Loucy (cell line): Measurements from ENCODE around the gene CASR.
A peak's percentile ranks its signal among the peaks of the same experiment; 100 is the strongest.

Experiments used
- H2AFZ ChIP-seq: fragments of 200-600 bp; sonication (generic); 2 replicates; pipeline ENCODE4 v1.6.0; 2016; ENCODE audit warnings: antibody characterized with exemption, mild to moderate bottlenecking, low read length, moderate library complexity
- H3F3A ChIP-seq: fragments of 200-600 bp; 2 replicates; pipeline ENCODE4 v1.6.0; 2016; ENCODE audit warnings: antibody characterized with exemption, low read depth, mild to moderate bottlenecking
- H3K27me3 ChIP-seq: fragments of 200-600 bp; sonication (generic); 2 replicates; pipeline ENCODE4 v1.6.1; 2014; ENCODE audit warnings: low read length, mild to moderate bottlenecking; ENCODE audit not compliant: insufficient read depth, poor library complexity, severe bottlenecking
- H3K36me3 ChIP-seq: fragments of 200-600 bp; sonication (generic); 2 replicates; pipeline ENCODE4 v1.6.1; 2016; ENCODE audit warnings: low read length; ENCODE audit not compliant: insufficient read depth
- H3K4me1 ChIP-seq: fragments of 200-600 bp; sonication (generic); 2 replicates; pipeline ENCODE4 v1.5.1; 2014; ENCODE audit warnings: low read length, mild to moderate bottlenecking; ENCODE audit not compliant: insufficient read depth, poor library complexity, severe bottlenecking
- H3K4me2 ChIP-seq: fragments of 200-600 bp; sonication (generic); 2 replicates; pipeline ENCODE4 v1.6.0; 2014; ENCODE audit warnings: antibody characterized with exemption, low read length, low read depth, mild to moderate bottlenecking; ENCODE audit not compliant: poor library complexity, severe bottlenecking
- H3K4me3 ChIP-seq: fragments of 200-600 bp; sonication (generic); 2 replicates; pipeline ENCODE4 v1.5.1; 2014; ENCODE audit warnings: low read length, mild to moderate bottlenecking, mixed read lengths; ENCODE audit not compliant: poor library complexity, severe bottlenecking
- H3K79me2 ChIP-seq: fragments of 200-600 bp; sonication (generic); 2 replicates; pipeline ENCODE4 v1.6.1; 2014; ENCODE audit warnings: low read length; ENCODE audit not compliant: insufficient read depth
- H3K9ac ChIP-seq: fragments of 200-600 bp; sonication (generic); 2 replicates; pipeline ENCODE4 v1.6.0; 2014; ENCODE audit warnings: mild to moderate bottlenecking, low read depth, low read length, moderate library complexity; ENCODE audit not compliant: poor library complexity, severe bottlenecking
- H3K9me2 ChIP-seq: fragments of 200-600 bp; sonication (generic); replicated peaks from 2 replicates; pipeline ENCODE4 v1.6.1; 2016; ENCODE audit warnings: low read depth, low read length, mixed read lengths
- H3K9me3 ChIP-seq: fragments of 200-600 bp; sonication (generic); 2 replicates; pipeline ENCODE4 v1.6.1; 2014; ENCODE audit warnings: mild to moderate bottlenecking, antibody characterized with exemption, low read length, low read depth; ENCODE audit not compliant: insufficient read depth
- H4K20me1 ChIP-seq: fragments of 200-600 bp; sonication (generic); 2 replicates; pipeline ENCODE4 v1.6.0; 2014; ENCODE audit warnings: antibody characterized with exemption, low read length, mild to moderate bottlenecking; ENCODE audit not compliant: insufficient read depth, poor library complexity, severe bottlenecking
- CTCF ChIP-seq: fragments of 200-600 bp; sonication (generic); conservative IDR thresholded peaks from 2 replicates; pipeline ENCODE4 v1.5.1; 2014; ENCODE audit warnings: mild to moderate bottlenecking, antibody characterized with exemption, low read length
- EZH2phosphoT487 ChIP-seq: fragments of 200-600 bp; IDR thresholded peaks from 2 replicates; pipeline ENCODE4 v1.6.1; 2018; ENCODE audit warnings: antibody characterized with exemption, mild to moderate bottlenecking, moderate library complexity, borderline replicate concordance

CASR gene

GRCh38 chr3:122269045-122269444 is 85.6 kb downstream of the CASR start:
- Histone ChIP-seq H3K4me1 (peaks cover 50% of the 10 kb centered on the region), H3K9me2 (no peaks in the 10 kb centered on the region), H3K79me2 (no peaks in the 10 kb centered on the region), H4K20me1 (no peaks in the 10 kb centered on the region), H2AFZ (no peak overlapping the region; the same call in 1 of the 2 replicates), H3F3A (peaks cover 7% of the 10 kb centered on the region), H3K4me2 (no peak overlapping the region), H3K27me3 (no peaks in the 10 kb centered on the region), H3K4me3 (no peak overlapping the region), H3K36me3 (no peaks in the 10 kb centered on the region), H3K9me3 (peaks cover 3% of the 10 kb centered on the region; the same call in 1 of the 2 replicates), H3K9ac (no peak overlapping the region)
- no peak for TF ChIP-seq EZH2phosphoT487
- no peak for TF ChIP-seq CTCF

GRCh38 chr3:122271246-122271898 is 87.9 kb downstream of the CASR start:
- peak overlapping the region; percentile 73 for H3K4me2 ChIP-seq
- H3K27me3 ChIP-seq: no peaks in the 10 kb centered on the region
- H3K36me3 ChIP-seq: no peaks in the 10 kb centered on the region
- peak overlapping the region; percentile 45 for H3K9ac ChIP-seq
- peaks cover 3% of the 10 kb centered on the region; the same call in 1 of the 2 replicates for H3K9me3 ChIP-seq
- H3K79me2 ChIP-seq: no peaks in the 10 kb centered on the region
- peaks cover 7% of the 10 kb centered on the region for H3F3A ChIP-seq
- H3K4me3 ChIP-seq: peak overlapping the region; percentile 65
- H3K4me1 ChIP-seq: peaks cover 51% of the 10 kb centered on the region
- TF ChIP-seq EZH2phosphoT487 (no peak), CTCF (no peak)
- H2AFZ ChIP-seq: no peak overlapping the region
- no peaks in the 10 kb centered on the region for H3K9me2 ChIP-seq
- no peaks in the 10 kb centered on the region for H4K20me1 ChIP-seq

GRCh38 chr3:122272879-122273278 is 89.4 kb downstream of the CASR start:
- Histone ChIP-seq H3K4me3 (peak overlapping the region; percentile 9), H3K79me2 (no peaks in the 10 kb centered on the region), H3F3A (peaks cover 7% of the 10 kb centered on the region), H2AFZ (peak overlapping the region; percentile 48; the same call in 1 of the 2 replicates), H3K9ac (no peak overlapping the region), H3K4me1 (peaks cover 51% of the 10 kb centered on the region), H4K20me1 (no peaks in the 10 kb centered on the region), H3K9me3 (peaks cover 3% of the 10 kb centered on the region; the same call in 1 of the 2 replicates), H3K27me3 (no peaks in the 10 kb centered on the region), H3K4me2 (peak overlapping the region; percentile 73), H3K9me2 (no peaks in the 10 kb centered on the region), H3K36me3 (no peaks in the 10 kb centered on the region)
- TF ChIP-seq CTCF (no peak), EZH2phosphoT487 (no peak)
